WERI-Rb-1 (cell line): ENCODE data around the gene TCFL5.

Experiments used
- DNase-seq: peaks from one replicate; pipeline ENCODE4 v3.0.0-alpha.2; 2020
- H3K27ac ChIP-seq: fragments of 250-450 bp; sonication (Bioruptor Pico); 2 replicates; pipeline ENCODE4 v1.5.1; 2020; ENCODE audit warnings: mild to moderate bottlenecking, moderate library complexity
- H3K27me3 ChIP-seq: fragments of 250-450 bp; sonication (Bioruptor Pico); 2 replicates; pipeline ENCODE4 v1.5.1; 2021; ENCODE audit warnings: mild to moderate bottlenecking, low read depth, moderate library complexity; ENCODE audit not compliant: insufficient read depth, severe bottlenecking
- H3K36me3 ChIP-seq: fragments of 250-450 bp; sonication (Bioruptor Pico); 2 replicates; pipeline ENCODE4 v1.5.1; 2020; ENCODE audit warnings: mild to moderate bottlenecking, moderate library complexity
- H3K4me3 ChIP-seq: 2 replicates; pipeline ENCODE4 v1.5.1; 2011; ENCODE audit warnings: low read depth, mild to moderate bottlenecking, control low read depth, low read length
- H3K9me3 ChIP-seq: fragments of 250-450 bp; sonication (Bioruptor Pico); 2 replicates; pipeline ENCODE4 v1.5.1; 2021; ENCODE audit warnings: mild to moderate bottlenecking, moderate library complexity; ENCODE audit not compliant: severe bottlenecking
- CTCF ChIP-seq: IDR thresholded peaks from 2 replicates; pipeline ENCODE4 v1.5.1; 2011; ENCODE audit warnings: low read depth, mild to moderate bottlenecking, control low read depth, inconsistent platforms, low read length

The TCFL5 gene

GRCh38 chr20:62791301-62792181 lies 70.1 kb downstream of the TCFL5 start:
- no peaks in the 10 kb centered on the region for H3K27me3 ChIP-seq
- DNase-seq: peak; percentile 92
- H3K4me3 ChIP-seq: no peak overlapping the region
- peak; percentile 97 for TF ChIP-seq CTCF
- H3K9me3 ChIP-seq: no peaks in the 10 kb centered on the region
- H3K36me3 ChIP-seq: no peaks in the 10 kb centered on the region; the same call in 1 of the 2 replicates
- 0 out of 2 replicates have a peak overlapping the region, but pooled peaks have one; percentile 36 for H3K27ac ChIP-seq
